ENCODE data around the gene SLC29A3.

DNA sequence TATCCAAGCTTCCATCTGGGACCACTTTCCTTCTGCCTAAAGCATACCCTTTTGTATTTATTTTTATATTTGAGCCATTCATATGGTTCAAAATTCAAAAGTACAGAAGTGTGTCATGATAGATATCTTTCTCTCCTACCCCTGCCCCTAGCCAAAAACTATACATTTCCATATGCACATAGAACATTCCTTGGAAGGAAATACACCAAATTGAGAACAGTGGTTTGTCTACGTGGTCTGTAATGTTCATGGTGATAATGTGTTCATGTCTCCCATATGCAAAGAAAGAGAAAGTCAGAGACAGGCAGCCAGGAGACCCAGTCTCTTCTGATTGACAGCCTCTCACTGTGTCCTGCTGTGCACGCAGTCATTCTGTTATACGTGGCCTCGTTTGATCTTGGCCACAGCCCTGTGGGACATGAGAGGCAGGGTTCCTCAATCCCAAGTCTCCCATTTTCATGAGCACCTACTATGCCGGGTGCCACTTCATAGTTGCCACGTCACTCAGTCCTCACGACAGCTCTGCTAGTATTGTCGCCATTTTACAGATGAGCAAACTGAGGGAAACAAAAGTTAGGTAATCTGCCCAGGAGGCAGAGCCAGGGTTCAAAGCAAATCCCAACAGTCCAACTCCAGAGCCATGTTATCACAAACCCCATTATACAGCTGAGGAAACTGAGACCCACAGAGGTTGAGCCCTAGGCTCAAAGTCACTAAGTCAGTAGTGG, 69.7 kb downstream of the SLC29A3 start:
- TF ChIP-seq, protein P1, sequence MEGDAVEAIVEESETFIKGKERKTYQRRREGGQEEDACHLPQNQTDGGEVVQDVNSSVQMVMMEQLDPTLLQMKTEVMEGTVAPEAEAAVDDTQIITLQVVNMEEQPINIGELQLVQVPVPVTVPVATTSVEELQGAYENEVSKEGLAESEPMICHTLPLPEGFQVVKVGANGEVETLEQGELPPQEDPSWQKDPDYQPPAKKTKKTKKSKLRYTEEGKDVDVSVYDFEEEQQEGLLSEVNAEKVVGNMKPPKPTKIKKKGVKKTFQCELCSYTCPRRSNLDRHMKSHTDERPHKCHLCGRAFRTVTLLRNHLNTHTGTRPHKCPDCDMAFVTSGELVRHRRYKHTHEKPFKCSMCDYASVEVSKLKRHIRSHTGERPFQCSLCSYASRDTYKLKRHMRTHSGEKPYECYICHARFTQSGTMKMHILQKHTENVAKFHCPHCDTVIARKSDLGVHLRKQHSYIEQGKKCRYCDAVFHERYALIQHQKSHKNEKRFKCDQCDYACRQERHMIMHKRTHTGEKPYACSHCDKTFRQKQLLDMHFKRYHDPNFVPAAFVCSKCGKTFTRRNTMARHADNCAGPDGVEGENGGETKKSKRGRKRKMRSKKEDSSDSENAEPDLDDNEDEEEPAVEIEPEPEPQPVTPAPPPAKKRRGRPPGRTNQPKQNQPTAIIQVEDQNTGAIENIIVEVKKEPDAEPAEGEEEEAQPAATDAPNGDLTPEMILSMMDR (IDR thresholded peaks at IDR 0.05 in 2 of 3, conservative IDR thresholded peaks at IDR 0.05 in 1 of 3; ENCODE audit: borderline replicate concordance in 1 of 3, insufficient read depth in 1 of 3, low read depth in 2 of 3, low read length in 2 of 3), result no peak
- TF ChIP-seq, protein P2, sequence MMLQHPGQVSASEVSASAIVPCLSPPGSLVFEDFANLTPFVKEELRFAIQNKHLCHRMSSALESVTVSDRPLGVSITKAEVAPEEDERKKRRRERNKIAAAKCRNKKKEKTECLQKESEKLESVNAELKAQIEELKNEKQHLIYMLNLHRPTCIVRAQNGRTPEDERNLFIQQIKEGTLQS (IDR thresholded peaks at IDR 0.05), result no peak
- no peak for TF ChIP-seq EZH2phosphoT487 (IDR thresholded peaks at IDR 0.05; ENCODE audit: borderline replicate concordance)
- TF ChIP-seq, protein P3, sequence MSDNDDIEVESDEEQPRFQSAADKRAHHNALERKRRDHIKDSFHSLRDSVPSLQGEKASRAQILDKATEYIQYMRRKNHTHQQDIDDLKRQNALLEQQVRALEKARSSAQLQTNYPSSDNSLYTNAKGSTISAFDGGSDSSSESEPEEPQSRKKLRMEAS (IDR thresholded peaks at IDR 0.05), result no peak
- no peak for TF ChIP-seq POLR2AphosphoS5 (IDR thresholded peaks at IDR 0.05; ENCODE audit: low read depth, low read length)
- no peak for TF ChIP-seq YY1 (IDR thresholded peaks at IDR 0.05; ENCODE audit: extremely low read depth, insufficient replicate concordance, low read depth, low read length)
- no peak for TF ChIP-seq POLR2A (IDR thresholded peaks at IDR 0.05; ENCODE audit: borderline replicate concordance, extremely low read depth, insufficient read depth, insufficient read length)
- no peak for TF ChIP-seq SRF (IDR thresholded peaks at IDR 0.05; ENCODE audit: low read depth)
- no peak for TF ChIP-seq SIN3A (IDR thresholded peaks at IDR 0.05; ENCODE audit: low read depth)
